ENCODE results near the gene BANK1.

GRCh38 chr4:102055805-102056204, 265.3 kb downstream of the BANK1 start:
- TF ChIP-seq CTCF (IDR thresholded peaks at IDR 0.05) = no peak
- no peak for TF ChIP-seq POLR2A (IDR thresholded peaks at IDR 0.05)
- TF ChIP-seq EP300 (IDR thresholded peaks at IDR 0.05) = no peak
- TF ChIP-seq POLR2AphosphoS5 (IDR thresholded peaks at IDR 0.05) = no peak

Measured in stomach (tissue), 4 donors.